ENCODE measurements around the gene SIAH1. TPM values are rescaled to one million over a fixed set of nuclear protein-coding genes. Genes with fewer than 3 reads are reported as not detected.

Gene SIAH1
- total and polyA plus RNA-seq, 2 of the 8 experiments (the other 6 are each of a cell fraction or from before 2014, with no cell fraction given) = 19.5 to 33.9 TPM

GRCh38 chr16:48365601-48366164 lies 19.5 kb downstream of the SIAH1 start (continued):
- TF ChIP-seq, protein P1, sequence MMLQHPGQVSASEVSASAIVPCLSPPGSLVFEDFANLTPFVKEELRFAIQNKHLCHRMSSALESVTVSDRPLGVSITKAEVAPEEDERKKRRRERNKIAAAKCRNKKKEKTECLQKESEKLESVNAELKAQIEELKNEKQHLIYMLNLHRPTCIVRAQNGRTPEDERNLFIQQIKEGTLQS (IDR thresholded peaks at IDR 0.05; ENCODE audit: insufficient read depth, low read depth, low read length) = no peak
- no peak for TF ChIP-seq SIRT6 (IDR thresholded peaks at IDR 0.05; ENCODE audit: low read length)
- TF ChIP-seq POLR2AphosphoS5 (IDR thresholded peaks at IDR 0.05; ENCODE audit: low read depth, low read length) = peak; percentile 92
- TF ChIP-seq TEAD4 (IDR thresholded peaks at IDR 0.05; ENCODE audit: low read depth, low read length) = no peak
- no peak for TF ChIP-seq SIX5 (IDR thresholded peaks at IDR 0.05; ENCODE audit: low read depth, low read length)
- no peak for TF ChIP-seq CTBP2 (IDR thresholded peaks at IDR 0.05; ENCODE audit: borderline replicate concordance, insufficient read depth, insufficient read length, low read length)
- TF ChIP-seq CBX8 (IDR thresholded peaks at IDR 0.05; ENCODE audit: borderline replicate concordance, low read depth, low read length) = no peak
- TF ChIP-seq EGR1 (IDR thresholded peaks at IDR 0.05; ENCODE audit: borderline replicate concordance, low read depth, low read length) = peak; percentile 38; the same call in 1 of the 2 replicates
- TF ChIP-seq MAFK (IDR thresholded peaks at IDR 0.05; ENCODE audit: low read depth, low read length) = no peak
- TF ChIP-seq, protein P2, sequence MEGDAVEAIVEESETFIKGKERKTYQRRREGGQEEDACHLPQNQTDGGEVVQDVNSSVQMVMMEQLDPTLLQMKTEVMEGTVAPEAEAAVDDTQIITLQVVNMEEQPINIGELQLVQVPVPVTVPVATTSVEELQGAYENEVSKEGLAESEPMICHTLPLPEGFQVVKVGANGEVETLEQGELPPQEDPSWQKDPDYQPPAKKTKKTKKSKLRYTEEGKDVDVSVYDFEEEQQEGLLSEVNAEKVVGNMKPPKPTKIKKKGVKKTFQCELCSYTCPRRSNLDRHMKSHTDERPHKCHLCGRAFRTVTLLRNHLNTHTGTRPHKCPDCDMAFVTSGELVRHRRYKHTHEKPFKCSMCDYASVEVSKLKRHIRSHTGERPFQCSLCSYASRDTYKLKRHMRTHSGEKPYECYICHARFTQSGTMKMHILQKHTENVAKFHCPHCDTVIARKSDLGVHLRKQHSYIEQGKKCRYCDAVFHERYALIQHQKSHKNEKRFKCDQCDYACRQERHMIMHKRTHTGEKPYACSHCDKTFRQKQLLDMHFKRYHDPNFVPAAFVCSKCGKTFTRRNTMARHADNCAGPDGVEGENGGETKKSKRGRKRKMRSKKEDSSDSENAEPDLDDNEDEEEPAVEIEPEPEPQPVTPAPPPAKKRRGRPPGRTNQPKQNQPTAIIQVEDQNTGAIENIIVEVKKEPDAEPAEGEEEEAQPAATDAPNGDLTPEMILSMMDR (IDR thresholded peaks at IDR 0.05; ENCODE audit: control extremely low read depth in 1 of 3, insufficient read depth in 1 of 3, low read depth in 1 of 3, low read length in 3 of 3) = peak in 2 of 3 experiments; percentile 13 to 19; a peak in 2 of 4 replicates
- TF ChIP-seq ASH2L (IDR thresholded peaks at IDR 0.05; ENCODE audit: low read length) = no peak
- no peak for TF ChIP-seq JUND (IDR thresholded peaks at IDR 0.05; ENCODE audit: low read length)
- peak; percentile 84 for TF ChIP-seq TAF7 (optimal IDR thresholded peaks at IDR 0.05; ENCODE audit: borderline replicate concordance, low read depth, low read length)
- no peak for TF ChIP-seq NANOG (IDR thresholded peaks at IDR 0.05; ENCODE audit: insufficient read depth, low read depth, low read length, poor library complexity, severe bottlenecking)
- TF ChIP-seq PHF8 (conservative IDR thresholded peaks at IDR 0.05; ENCODE audit: low read depth, low read length) = 0 out of 2 replicates have a peak, but pooled peaks have one; percentile 38
- TF ChIP-seq RNF2 (IDR thresholded peaks at IDR 0.05; ENCODE audit: borderline replicate concordance, low read depth, low read length, missing control alignments, poor library complexity, severe bottlenecking) = no peak
- no peak for TF ChIP-seq CHD1 (IDR thresholded peaks at IDR 0.05; ENCODE audit: low read depth, low read length)
- no peak for TF ChIP-seq BRCA1 (IDR thresholded peaks at IDR 0.05; ENCODE audit: low read depth, low read length)
- TF ChIP-seq RXRA (IDR thresholded peaks at IDR 0.05; ENCODE audit: insufficient read depth, low read depth, low read length) = no peak
- TF ChIP-seq POU5F1 (IDR thresholded peaks at IDR 0.05; ENCODE audit: low read depth, low read length) = no peak
- no peak for TF ChIP-seq SRF (IDR thresholded peaks at IDR 0.05; ENCODE audit: low read depth, low read length)
- no peak for TF ChIP-seq HDAC2 (IDR thresholded peaks at IDR 0.05; ENCODE audit: borderline replicate concordance in 1 of 2, low read depth in 2 of 2, low read length in 2 of 2)

All from H1 (cell line).